ENCODE measurements around the gene KLRG1.

The KLRG1 gene

DNA sequence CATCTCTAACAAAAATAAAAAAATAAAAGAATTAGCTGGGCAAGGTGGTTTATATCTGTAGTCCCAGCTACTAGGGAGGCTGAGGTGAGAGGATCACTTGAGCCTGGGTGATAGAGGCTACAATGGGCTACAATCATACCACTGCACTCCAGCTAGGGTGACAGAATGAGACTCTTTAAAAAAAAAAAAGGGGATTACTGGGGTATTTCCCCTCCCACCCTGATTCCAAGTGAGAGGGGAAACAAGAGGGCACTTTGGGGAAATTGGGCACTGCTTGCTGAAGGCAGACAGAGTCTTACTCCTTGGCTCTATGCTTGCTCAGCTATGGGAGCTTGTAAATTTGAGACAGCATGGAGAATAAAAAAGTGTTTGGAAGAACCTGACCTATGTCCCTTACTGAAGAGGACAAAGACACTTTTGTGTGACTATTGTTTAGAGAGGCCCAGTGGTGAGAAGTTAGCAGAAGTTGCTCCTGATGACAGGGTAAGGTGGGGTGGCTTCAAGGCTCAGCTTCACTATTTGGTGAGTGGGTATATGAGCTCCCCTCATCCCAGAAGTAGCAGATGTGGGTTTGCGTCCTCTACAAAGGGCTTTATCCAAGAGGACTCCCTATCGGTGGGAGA lies 44.0 kb downstream of the KLRG1 start:
- H3K27me3 ChIP-seq (ENCODE audit: insufficient read depth, poor library complexity, severe bottlenecking) = no peaks in the 10 kb centered on the region
- DNase-seq (ENCODE audit: low read depth in 1 of 2, low spot score in 1 of 2) = no peak
- TF ChIP-seq, protein P1, sequence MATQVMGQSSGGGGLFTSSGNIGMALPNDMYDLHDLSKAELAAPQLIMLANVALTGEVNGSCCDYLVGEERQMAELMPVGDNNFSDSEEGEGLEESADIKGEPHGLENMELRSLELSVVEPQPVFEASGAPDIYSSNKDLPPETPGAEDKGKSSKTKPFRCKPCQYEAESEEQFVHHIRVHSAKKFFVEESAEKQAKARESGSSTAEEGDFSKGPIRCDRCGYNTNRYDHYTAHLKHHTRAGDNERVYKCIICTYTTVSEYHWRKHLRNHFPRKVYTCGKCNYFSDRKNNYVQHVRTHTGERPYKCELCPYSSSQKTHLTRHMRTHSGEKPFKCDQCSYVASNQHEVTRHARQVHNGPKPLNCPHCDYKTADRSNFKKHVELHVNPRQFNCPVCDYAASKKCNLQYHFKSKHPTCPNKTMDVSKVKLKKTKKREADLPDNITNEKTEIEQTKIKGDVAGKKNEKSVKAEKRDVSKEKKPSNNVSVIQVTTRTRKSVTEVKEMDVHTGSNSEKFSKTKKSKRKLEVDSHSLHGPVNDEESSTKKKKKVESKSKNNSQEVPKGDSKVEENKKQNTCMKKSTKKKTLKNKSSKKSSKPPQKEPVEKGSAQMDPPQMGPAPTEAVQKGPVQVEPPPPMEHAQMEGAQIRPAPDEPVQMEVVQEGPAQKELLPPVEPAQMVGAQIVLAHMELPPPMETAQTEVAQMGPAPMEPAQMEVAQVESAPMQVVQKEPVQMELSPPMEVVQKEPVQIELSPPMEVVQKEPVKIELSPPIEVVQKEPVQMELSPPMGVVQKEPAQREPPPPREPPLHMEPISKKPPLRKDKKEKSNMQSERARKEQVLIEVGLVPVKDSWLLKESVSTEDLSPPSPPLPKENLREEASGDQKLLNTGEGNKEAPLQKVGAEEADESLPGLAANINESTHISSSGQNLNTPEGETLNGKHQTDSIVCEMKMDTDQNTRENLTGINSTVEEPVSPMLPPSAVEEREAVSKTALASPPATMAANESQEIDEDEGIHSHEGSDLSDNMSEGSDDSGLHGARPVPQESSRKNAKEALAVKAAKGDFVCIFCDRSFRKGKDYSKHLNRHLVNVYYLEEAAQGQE (IDR thresholded peaks at IDR 0.05; ENCODE audit: insufficient replicate concordance, low read depth) = no peak
- TF ChIP-seq SPI1 (IDR thresholded peaks at IDR 0.05; ENCODE audit: borderline replicate concordance, low read depth) (no peak), GABPA (IDR thresholded peaks at IDR 0.05; ENCODE audit: low read depth) (no peak), POLR2AphosphoS5 (IDR thresholded peaks at IDR 0.05; ENCODE audit: low read depth) (no peak)
- TF ChIP-seq, protein P2, sequence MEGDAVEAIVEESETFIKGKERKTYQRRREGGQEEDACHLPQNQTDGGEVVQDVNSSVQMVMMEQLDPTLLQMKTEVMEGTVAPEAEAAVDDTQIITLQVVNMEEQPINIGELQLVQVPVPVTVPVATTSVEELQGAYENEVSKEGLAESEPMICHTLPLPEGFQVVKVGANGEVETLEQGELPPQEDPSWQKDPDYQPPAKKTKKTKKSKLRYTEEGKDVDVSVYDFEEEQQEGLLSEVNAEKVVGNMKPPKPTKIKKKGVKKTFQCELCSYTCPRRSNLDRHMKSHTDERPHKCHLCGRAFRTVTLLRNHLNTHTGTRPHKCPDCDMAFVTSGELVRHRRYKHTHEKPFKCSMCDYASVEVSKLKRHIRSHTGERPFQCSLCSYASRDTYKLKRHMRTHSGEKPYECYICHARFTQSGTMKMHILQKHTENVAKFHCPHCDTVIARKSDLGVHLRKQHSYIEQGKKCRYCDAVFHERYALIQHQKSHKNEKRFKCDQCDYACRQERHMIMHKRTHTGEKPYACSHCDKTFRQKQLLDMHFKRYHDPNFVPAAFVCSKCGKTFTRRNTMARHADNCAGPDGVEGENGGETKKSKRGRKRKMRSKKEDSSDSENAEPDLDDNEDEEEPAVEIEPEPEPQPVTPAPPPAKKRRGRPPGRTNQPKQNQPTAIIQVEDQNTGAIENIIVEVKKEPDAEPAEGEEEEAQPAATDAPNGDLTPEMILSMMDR (IDR thresholded peaks at IDR 0.05; ENCODE audit: insufficient read depth, low read length) = no peak
- H3K4me3 ChIP-seq (replicated peaks; ENCODE audit: insufficient read depth, low read length) = no peak overlapping the region
- no peak overlapping the region for H3K27ac ChIP-seq (replicated peaks)

DNA sequence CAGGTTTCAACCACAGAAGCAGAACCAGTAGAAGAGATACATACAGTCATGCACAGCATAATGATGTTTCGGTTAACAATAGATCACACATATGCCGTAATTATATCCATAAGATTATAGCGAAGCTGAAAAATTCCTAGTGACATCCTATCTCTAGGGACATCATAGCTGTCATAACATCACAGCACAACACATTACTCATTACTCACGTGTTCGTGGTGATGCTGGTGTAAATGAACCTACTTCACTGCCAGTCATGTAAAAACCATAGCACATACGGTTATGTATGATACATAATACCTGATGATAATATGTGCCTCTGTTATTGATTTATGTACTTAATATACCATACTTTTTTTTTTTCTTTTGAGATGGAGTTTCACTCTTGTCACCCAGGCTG lies 44.7 kb downstream of the KLRG1 start:
- H3K27ac ChIP-seq (replicated peaks) = no peak overlapping the region
- TF ChIP-seq POLR2AphosphoS5 (IDR thresholded peaks at IDR 0.05; ENCODE audit: low read depth) = no peak
- no peak for TF ChIP-seq SPI1 (IDR thresholded peaks at IDR 0.05; ENCODE audit: borderline replicate concordance, low read depth)
- TF ChIP-seq, protein P1 (IDR thresholded peaks at IDR 0.05; ENCODE audit: insufficient replicate concordance, low read depth) = no peak
- TF ChIP-seq, protein P2 (IDR thresholded peaks at IDR 0.05; ENCODE audit: insufficient read depth, low read length) = no peak
- no peak for TF ChIP-seq GABPA (IDR thresholded peaks at IDR 0.05; ENCODE audit: low read depth)

DNA sequence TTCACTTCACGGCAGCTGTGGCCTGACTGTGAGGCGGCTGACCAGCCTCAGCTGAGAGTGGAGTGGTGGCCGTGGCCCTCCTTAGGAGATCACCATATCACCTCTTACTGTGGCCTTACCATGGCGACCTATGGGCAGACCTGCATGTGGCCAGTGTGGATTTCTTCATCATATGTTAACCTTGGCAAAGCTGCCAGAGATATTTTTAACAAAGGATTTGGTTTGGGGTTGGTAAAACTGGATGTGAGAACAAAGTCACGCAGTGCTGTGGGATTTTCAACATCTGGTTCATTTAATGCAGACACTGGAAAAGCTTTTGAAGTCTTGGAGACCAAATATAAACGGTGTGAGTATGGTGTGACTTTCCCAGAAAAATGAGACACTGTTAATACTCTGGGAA lies 46.9 kb downstream of the KLRG1 start:
- DNase-seq (ENCODE audit: low read depth in 1 of 2, low spot score in 1 of 2) = no peak
- no peaks in the 10 kb centered on the region for H3K27me3 ChIP-seq (ENCODE audit: insufficient read depth, poor library complexity, severe bottlenecking)
- H3K27ac ChIP-seq (replicated peaks) = no peak overlapping the region
- no peak overlapping the region for H3K4me3 ChIP-seq (replicated peaks; ENCODE audit: insufficient read depth, low read length)
- TF ChIP-seq, protein P1 (IDR thresholded peaks at IDR 0.05; ENCODE audit: insufficient replicate concordance, low read depth) = no peak
- TF ChIP-seq SPI1 (IDR thresholded peaks at IDR 0.05; ENCODE audit: borderline replicate concordance, low read depth) = no peak
- TF ChIP-seq, protein P2 (IDR thresholded peaks at IDR 0.05; ENCODE audit: insufficient read depth, low read length) = no peak
- TF ChIP-seq GABPA (IDR thresholded peaks at IDR 0.05; ENCODE audit: low read depth) = no peak
- TF ChIP-seq POLR2AphosphoS5 (IDR thresholded peaks at IDR 0.05; ENCODE audit: low read depth) = no peak

More for the DNA sequence above, 44.7 kb downstream of the KLRG1 start:
- DNase-seq (ENCODE audit: low read depth in 1 of 2, low spot score in 1 of 2) = no peak
- Histone ChIP-seq H3K4me3 (replicated peaks; ENCODE audit: insufficient read depth, low read length) (no peak overlapping the region), H3K27me3 (ENCODE audit: insufficient read depth, poor library complexity, severe bottlenecking) (no peaks in the 10 kb centered on the region)
